Stimulated activated CD4-positive, alpha-beta T cell treated with anti-CD3 and anti-CD28 coated beads, Interleukin-12 subunit alpha, Interleukin-12 subunit beta, amount 100 ng/mL, for 4 hours (primary cell): ENCODE data around the gene CCL13.

Source experiments
- DNase-seq: peaks from one replicate; pipeline ENCODE4 v3.0.0-alpha.2; 2020

CCL13 gene

DNA sequence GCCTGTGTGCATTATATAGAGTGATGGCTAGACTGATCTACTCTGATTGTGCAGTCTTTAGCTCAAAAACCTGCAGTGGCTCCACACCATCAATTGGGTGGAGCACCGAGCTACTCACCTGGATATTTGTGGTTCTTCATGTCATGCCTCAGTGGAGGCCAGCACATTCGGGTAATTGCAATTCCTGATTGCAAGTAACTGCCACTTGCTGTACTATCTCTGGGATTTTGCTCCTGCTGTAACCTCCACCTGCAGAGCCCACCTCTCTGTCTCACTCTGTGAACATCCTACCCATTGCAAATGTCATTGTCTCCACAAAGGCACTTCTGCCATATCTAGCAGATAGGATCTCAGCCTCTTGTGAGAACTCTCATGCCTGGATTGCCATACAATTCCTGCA, 8.5 kb downstream of the CCL13 start:
- DNase-seq = no peak

DNA sequence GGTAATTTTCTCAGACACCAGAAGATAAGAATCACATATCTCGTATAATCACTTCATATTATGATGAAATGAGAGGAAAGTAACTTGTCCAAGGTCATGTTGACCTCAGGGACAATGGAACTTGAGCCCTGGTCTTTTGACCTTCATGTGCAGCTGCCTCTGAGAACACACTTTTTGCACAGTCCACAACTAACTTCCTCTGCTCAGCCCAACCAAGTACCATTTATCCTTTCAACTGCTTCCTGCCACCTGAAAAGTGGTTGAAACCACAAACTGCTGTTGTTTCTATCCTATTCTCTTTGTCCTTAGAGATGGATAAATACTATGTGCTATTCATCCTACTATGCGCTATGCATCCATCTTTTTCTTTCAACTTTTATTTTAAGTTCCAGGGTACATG, 9.1 kb downstream of the CCL13 start:
- no peak for DNase-seq

DNA sequence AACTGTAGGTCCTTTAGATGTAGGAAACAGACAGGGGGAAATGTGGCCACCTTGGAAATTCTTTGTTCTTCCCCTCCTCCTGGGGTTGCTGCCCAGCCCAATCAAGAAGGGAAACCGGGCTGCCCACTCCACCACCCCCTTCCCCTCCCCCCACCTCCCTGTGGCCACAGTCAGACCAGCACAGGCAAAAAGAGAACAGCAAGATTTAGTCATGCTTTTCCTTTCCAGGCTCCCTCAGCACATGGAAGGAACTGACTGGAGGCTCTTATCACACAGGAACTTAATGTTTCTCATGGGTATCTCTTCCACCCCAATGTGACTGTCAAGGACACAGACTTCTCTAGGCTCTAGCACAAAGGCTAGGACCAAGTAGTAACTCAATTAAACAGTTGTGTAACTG, 9.7 kb downstream of the CCL13 start:
- DNase-seq = no peak

GRCh38 chr17:34366529-34367107, 10.3 kb downstream of the CCL13 start:
- no peak for DNase-seq

DNA sequence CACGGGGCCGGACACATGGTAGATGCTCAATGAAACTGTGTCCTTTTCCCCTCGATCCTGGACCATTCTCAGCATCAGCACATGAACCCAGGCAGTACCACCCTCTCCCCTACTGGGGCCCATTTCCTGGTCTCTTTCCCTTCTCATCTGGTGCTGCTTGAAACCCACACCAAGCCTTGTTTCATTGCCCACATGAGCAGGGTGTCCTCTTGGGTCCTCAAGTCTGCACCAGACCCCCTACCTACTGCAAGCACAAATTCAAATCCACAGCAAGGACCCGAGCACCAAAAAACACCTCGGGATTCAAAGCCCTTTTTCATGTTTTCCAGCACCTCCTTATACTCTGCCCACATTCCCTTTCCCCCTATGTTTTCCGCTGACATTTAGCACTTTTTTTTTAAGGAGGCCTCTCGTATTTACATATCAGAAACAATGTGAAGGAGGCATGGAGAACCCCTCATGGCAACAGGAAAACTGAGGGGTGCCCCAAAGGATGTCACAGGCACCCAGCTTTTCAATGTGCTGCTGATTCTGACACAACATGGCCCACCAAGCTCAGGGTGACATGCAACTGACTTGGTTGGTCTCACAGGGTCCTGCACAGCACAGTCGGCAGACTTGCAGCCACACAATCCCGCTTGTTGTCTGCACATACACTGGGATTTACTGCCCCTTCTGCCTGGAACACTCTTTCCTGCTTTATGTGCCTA, 11.4 kb downstream of the CCL13 start:
- DNase-seq = no peak

DNA sequence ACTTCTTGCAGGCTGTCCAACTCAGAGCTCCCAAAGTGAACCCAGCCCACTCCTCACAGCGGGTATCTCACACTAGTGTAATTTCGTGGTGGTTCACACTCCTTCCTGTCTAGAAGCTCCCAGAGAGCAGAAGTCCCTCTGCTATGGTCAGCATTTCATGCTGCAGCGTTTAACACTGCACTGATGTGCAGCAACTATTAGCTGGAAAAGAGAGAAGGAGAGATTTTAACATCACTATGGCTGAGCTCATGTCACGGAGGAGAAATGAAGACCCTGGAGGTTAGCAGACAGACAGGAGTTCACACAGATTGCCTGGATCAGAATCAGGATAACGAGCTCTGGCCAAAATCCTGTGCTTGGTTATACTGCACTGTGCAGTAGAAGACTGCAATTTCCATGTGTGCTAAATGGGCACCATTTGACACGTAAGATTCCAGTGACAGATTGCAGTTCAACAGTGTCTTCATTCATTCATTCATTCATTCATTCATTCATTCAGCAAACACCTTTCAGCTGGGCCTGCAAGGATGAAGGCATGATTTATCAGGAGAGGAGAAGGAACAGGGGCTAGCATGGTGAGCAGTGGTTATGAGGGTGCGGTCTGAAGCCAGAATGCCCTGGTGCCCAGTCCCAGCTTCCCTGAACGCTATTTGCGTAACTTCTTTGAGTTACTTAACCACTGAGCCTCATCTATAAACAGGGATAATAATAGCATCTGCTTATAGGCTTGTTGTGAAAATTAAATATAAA, 12.1 kb downstream of the CCL13 start:
- DNase-seq = no peak

DNA sequence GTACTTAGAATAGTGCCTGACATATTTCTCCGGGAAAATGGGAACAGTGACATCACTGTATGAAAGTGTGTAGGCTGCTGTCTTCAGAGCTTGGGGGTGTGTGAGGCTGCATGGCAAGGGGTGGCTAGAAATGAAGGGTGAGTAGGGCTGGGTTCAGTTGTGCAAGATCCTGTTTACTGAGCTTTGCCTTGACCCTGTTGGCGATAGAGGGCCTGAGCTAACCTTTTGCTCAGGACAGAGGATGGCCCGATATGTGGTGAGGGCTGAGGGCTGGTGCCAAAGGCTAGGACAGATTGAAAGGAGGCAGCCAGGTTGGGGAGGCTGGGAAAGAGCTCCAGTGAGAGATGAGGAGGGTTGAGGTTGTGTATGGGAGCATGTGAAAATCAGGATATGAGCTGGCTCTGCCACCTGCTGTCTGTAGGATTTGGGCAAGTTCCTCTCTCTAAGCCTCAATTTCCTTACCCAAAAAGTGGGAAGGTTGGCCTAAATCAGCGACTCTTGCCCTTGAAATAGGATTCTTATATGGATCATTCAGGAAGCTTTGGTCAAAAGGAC, 12.7 kb downstream of the CCL13 start:
- DNase-seq = no peak

DNA sequence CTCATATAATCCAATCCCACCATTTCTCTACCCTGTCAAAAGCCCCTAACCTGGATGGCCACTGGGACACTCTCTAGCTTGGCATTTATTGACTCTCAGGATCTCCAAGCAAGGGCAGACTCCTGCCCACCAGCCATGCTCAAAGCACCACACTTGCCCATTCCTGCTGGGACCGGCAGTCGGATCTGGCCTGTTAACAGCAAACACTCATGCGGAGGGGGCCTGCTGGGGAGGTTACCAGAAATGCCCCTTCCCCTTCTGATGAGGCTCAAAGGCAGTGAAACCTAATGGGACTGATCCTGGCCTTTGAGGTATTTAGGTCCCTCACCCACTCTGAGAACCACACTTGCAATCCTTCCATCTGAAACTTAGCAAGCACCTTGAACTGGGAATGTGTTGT, 13.3 kb downstream of the CCL13 start:
- DNase-seq = no peak

DNA sequence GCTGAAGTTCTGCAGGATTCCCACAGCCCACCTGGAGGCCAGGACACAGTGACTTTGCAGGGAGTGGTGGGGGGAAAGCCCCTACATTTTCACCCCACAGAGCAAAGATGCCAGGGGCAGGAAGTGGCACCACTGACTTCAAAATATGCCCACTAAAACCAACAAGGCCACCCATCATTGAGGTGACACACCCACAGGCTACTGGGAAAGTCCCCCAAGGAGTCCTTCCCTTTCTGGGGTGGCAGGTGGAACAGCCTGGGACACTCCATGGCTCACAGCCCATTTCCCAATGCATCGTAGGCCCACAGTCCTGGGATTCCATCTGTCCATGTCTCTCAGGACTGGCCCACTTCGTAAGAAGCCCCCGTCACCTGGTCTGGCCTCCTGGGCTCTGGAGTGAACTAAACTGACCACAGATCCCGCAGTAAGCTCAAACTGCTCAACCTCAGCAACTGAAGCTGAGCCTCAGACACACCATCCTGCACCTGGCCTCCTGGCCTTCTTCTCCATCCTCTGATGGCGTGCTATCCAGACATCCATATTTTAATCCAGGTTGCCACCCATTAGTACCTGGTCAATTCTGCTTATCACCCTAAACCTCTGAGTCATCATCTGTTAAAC, 14.2 kb downstream of the CCL13 start:
- no peak for DNase-seq

GRCh38 chr17:34370997-34371395, 14.7 kb downstream of the CCL13 start:
- DNase-seq = no peak

- no peak for DNase-seq
These were observed 15.3 kb downstream of the CCL13 start for GRCh38 chr17:34371405-34372100.

GRCh38 chr17:34374457-34374856, 18.2 kb downstream of the CCL13 start:
- no peak for DNase-seq

GRCh38 chr17:34375426-34375997, 19.2 kb downstream of the CCL13 start:
- DNase-seq = no peak

DNA sequence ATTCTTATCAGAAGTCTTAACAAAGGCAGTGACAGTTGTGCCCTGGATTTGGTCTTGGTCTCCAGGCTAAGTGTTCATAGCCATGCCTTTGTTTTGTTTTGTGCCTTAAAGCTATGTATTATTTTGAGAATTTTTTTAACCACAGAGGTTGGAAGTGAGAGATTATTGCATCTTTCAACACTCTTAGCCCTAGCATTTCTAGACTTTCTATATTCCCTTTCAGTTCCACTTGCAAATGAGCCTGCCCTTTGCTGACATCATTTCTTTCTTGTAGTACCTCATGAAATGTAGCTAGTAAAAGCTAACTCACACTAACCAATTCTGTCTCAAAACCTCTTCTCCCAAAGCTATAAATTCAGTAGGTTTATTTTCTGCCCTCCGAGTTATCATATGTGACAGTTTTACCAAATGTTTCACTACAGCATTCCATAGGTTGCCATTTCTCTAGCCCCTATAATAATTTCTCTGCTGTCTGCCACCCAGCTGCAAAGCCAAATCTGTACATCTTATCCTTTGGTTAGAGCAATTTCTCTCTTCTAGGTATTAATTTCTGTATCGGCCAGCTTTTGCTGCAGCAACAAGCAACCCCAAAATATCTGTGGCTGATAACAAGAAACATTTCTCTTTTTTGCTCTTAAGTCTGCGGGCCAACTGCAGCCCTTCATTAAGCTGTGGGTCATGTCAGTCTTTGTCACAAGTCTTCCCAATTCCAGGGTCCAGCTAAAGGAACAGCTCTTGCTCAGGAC, 21.0 kb downstream of the CCL13 start:
- no peak for DNase-seq

- no peak for DNase-seq
These were observed 22.4 kb downstream of the CCL13 start for GRCh38 chr17:34378664-34379101.

- DNase-seq = no peak
These were observed 23.6 kb downstream of the CCL13 start for GRCh38 chr17:34379868-34380267.

DNA sequence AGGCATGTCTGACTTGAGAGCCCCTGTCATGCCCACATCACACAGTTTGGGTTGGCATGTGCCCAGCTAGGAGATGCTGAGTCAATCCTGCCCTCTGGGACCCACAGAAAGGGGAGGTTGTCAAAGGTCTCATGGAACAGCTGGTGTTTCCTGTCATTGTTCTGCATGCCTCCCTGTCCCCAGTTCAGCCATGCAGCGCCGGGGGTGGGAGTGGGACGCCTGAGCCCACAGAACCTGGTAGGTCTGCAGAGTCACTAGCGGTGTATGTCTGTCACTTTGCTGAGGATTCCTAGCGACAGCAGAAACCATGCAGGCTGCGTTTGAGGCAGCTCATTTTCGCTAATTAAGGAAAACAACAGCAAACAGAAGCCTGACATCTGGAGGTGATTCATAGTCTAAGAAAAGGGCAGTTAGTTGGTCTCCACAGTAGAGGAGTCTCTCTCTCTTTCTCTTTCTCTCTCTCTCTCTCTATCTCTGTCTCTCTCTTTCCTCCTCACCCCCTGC, 26.4 kb downstream of the CCL13 start:
- DNase-seq = peak; percentile 6

DNA sequence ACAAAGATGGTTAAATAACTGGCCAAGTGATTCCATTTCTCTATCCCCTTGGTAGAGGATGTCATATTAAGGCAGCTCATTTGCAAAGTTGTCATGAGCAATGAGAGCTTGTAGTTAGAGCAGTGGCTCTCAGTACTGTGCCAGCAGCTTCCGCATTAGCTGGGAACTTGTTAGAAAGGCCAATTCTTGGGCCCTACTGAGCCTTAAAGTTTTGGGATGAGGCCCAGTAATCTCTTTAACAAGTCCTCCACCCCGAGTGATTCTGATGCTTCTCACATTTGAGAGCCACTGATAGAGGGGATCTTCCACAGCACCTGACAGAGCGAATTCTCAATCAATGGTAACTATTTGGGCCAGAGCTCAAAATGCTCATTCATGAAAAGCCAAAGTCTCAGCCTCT, 26.9 kb downstream of the CCL13 start:
- DNase-seq = no peak

DNA sequence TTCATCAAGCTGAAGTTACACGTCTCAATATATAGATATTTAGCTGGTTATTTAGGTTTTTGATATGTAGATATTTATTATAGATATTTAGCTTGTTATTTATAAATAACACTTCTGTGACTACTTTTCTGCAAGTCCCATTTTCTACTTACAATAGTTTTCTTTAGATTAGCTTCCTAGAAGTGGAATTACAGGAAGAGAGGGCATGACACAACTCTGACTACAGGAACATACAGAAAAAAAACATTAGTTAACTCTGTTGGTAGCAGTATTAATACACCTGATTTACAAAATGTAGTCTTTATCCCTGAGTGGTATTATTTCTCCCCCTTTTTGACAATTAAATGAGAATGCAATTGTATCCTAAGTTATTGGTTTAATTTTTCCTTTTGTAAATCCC, 28.0 kb downstream of the CCL13 start:
- no peak for DNase-seq

- DNase-seq = no peak
These were observed 28.7 kb downstream of the CCL13 start for GRCh38 chr17:34384822-34385605.

DNA sequence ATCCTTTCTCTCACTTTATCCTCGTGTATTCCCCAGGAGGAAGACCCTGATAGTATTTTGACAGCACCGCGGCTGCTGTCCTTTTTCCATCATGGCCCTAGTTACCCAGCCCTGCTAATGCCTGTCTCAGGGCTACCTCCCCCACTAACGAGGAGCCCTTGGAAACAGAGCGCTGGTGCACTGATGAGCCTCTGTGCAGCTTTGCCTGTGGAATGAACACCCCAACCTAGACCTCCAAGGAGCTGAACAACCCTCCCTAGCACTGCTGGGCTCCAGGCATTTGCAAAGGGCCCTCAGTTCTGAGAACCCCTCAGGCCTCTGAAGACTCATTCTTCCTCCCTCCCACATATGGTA, 30.0 kb downstream of the CCL13 start:
- DNase-seq = no peak
